Measurements from ENCODE around the gene TAF4B.

GRCh38 chr18:26386441-26386840, 160.2 kb downstream of the TAF4B start:
- TF ChIP-seq POLR2A (IDR thresholded peaks at IDR 0.05) (no peak), CTCF (IDR thresholded peaks at IDR 0.05) (no peak)
